ENCODE data around the gene VARS1.
"Not testable (repeated sequence)": the region's sequence is repeated elsewhere in the genome, so short reads cannot be mapped to it uniquely, and the experiment has no call there.

Gene VARS1

GRCh38 chr6:31795616-31796298, at the start of gene VARS1:
Gene VARS1, minus strand, starts transcription at chr6:31795752. Its CDS starts 535 bp downstream, at chr6:31795217.
- DNase-seq (ENCODE audit: low read depth in 3 of 3), result peak; percentile 66 to 80 (median 68)

- no peak for DNase-seq (ENCODE audit: low read depth in 3 of 3)
Observed at GRCh38 chr6:31844507-31844906, 49.0 kb upstream of the VARS1 start.

GRCh38 chr6:31842053-31842452, 46.5 kb upstream of the VARS1 start:
- no peak for DNase-seq (ENCODE audit: low read depth in 3 of 3)

GRCh38 chr6:31839779-31840126, 44.2 kb upstream of the VARS1 start:
- DNase-seq (ENCODE audit: low read depth in 3 of 3), result not testable (repeated sequence)

GRCh38 chr6:31838968-31839367, 43.4 kb upstream of the VARS1 start:
- no peak for DNase-seq (ENCODE audit: low read depth in 3 of 3)

- not testable (repeated sequence) for DNase-seq (ENCODE audit: low read depth in 3 of 3)
Observed at GRCh38 chr6:31838114-31838553, 42.6 kb upstream of the VARS1 start.

- no peak for DNase-seq (ENCODE audit: low read depth in 3 of 3)
Observed at GRCh38 chr6:31837369-31838113, 42.0 kb upstream of the VARS1 start.

GRCh38 chr6:31836474-31837368, 41.2 kb upstream of the VARS1 start:
- no peak for DNase-seq (ENCODE audit: low read depth in 3 of 3)

GRCh38 chr6:31836047-31836473, 40.5 kb upstream of the VARS1 start:
- DNase-seq (ENCODE audit: low read depth in 3 of 3), result no peak

- peak; percentile 53 to 75 (median 70) for DNase-seq (ENCODE audit: low read depth in 3 of 3)
Observed at GRCh38 chr6:31834367-31835250, 39.1 kb upstream of the VARS1 start.

- DNase-seq (ENCODE audit: low read depth in 3 of 3), result no peak
Observed at GRCh38 chr6:31831350-31832215, 36.0 kb upstream of the VARS1 start.

- no peak for DNase-seq (ENCODE audit: low read depth in 3 of 3)
Observed at GRCh38 chr6:31830886-31831335, 35.4 kb upstream of the VARS1 start.

GRCh38 chr6:31829633-31830283, 34.2 kb upstream of the VARS1 start:
- no peak for DNase-seq (ENCODE audit: low read depth in 3 of 3)

- DNase-seq (ENCODE audit: low read depth in 3 of 3), result peak; percentile 76 to 83 (median 80)
Observed at GRCh38 chr6:31827286-31828079, 31.9 kb upstream of the VARS1 start, which contains the start of gene HSPA1B. Gene HSPA1B, plus strand, starts transcription at chr6:31827738. Its CDS starts 213 bp downstream, at chr6:31827951.

GRCh38 chr6:31826793-31827285, 31.3 kb upstream of the VARS1 start:
- no peak for DNase-seq (ENCODE audit: low read depth in 3 of 3)

- no peak for DNase-seq (ENCODE audit: low read depth in 3 of 3)
Observed at GRCh38 chr6:31825553-31825952, 30.0 kb upstream of the VARS1 start.

GRCh38 chr6:31823592-31824196, 28.1 kb upstream of the VARS1 start:
- DNase-seq (ENCODE audit: low read depth in 3 of 3), result not testable (repeated sequence)
